Astrocyte of the spinal cord (primary cell): ENCODE results near the gene ADGRB3.

ENCODE experiments used
- DNase-seq: peaks from one replicate; pipeline ENCODE4 v3.0.0; 2011; ENCODE audit warnings: low read depth, low spot score
- H3K4me3 ChIP-seq: 2 replicates; pipeline ENCODE4 v1.5.1; 2011; ENCODE audit warnings: low read depth, mild to moderate bottlenecking, low read length, moderate library complexity
- in situ Hi-C: cut with HindIII; loops from 2 replicates; pipeline ENCODE4 v1.10.0; 2017; ENCODE audit warnings: low sequenced_read_pairs
- TF ChIP-seq, protein P1 (sequence below): IDR thresholded peaks from 2 replicates; pipeline ENCODE4 v1.5.1; 2012; ENCODE audit warnings: low read depth, mild to moderate bottlenecking, low read length, inconsistent platforms

The ADGRB3 gene

DNA sequence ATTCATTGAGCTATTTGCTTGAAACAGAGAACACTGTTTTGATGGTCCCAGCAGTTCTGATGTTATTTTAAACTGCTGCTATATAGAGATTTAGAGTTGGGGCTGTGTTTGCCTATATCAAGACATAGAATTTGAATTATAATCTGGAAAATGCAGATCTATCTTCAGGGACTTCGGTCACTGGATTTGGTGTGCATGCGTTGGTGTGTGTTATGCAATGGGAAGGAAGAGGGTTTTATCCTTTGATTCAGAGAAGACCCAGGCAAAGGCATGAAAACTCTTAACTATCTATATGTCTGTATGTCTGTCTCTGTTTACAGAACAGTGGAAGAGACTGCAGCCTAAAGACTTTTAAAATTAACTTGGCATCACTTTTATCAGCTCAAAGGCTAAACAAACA is 2.0 kb downstream of the ADGRB3 start:
- TF ChIP-seq, protein P1, sequence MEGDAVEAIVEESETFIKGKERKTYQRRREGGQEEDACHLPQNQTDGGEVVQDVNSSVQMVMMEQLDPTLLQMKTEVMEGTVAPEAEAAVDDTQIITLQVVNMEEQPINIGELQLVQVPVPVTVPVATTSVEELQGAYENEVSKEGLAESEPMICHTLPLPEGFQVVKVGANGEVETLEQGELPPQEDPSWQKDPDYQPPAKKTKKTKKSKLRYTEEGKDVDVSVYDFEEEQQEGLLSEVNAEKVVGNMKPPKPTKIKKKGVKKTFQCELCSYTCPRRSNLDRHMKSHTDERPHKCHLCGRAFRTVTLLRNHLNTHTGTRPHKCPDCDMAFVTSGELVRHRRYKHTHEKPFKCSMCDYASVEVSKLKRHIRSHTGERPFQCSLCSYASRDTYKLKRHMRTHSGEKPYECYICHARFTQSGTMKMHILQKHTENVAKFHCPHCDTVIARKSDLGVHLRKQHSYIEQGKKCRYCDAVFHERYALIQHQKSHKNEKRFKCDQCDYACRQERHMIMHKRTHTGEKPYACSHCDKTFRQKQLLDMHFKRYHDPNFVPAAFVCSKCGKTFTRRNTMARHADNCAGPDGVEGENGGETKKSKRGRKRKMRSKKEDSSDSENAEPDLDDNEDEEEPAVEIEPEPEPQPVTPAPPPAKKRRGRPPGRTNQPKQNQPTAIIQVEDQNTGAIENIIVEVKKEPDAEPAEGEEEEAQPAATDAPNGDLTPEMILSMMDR = no peak
- in situ Hi-C loops = no loop called here
- no peak for DNase-seq
- H3K4me3 ChIP-seq = no peak overlapping the region

DNA sequence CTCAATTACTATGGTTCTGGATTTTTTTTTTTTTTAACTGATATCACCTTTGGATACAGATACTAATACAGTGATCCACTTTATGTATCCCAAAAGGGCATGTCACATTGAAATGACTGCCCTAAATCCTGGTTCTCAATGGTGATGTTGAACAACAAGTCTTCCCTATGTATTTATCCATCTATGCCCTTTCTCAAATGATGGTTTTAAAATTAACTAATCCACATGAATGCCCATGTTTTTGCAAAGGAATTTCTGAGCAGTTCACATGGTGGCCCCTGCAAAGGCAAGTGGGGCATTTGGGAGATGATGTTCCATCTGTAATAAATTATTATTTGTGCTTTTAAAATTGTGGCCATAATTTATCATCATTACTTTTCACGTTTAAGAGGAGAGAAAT is 2.7 kb downstream of the ADGRB3 start:
- TF ChIP-seq, protein P1 = no peak
- H3K4me3 ChIP-seq = no peak overlapping the region
- no peak for DNase-seq
- in situ Hi-C loops = no loop called here

DNA sequence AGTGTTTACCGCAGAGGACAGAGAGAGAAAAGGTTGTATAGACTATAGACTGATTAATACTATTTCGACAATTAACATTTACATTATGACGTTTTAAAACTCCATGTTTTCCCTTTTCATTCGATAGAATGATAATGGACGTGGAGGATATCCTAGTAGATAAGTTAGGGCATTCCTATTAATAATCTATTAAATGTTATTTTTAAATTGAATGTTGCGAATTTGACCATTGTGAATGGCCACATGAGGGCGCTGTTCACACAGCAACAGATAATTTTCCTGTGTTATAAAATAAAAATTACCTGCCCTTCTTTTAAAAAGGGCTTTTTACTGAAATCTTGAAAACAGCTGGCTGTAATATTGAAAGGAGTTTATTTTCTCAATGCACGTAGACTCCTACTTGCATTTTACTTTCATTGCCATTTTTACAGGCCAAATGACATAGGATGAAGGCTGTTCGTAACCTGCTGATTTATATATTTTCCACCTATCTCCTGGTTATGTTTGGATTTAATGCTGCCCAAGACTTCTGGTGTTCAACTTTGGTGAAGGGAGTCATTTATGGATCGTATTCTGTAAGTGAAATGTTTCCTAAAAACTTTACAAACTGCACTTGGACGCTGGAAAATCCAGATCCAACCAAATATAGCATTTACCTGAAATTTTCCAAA is 3.3 kb downstream of the ADGRB3 start:
- TF ChIP-seq, protein P1 = peak; percentile 66
- no peak overlapping the region for H3K4me3 ChIP-seq
- in situ Hi-C loops = no loop called here
- DNase-seq = peak; percentile 54

DNA sequence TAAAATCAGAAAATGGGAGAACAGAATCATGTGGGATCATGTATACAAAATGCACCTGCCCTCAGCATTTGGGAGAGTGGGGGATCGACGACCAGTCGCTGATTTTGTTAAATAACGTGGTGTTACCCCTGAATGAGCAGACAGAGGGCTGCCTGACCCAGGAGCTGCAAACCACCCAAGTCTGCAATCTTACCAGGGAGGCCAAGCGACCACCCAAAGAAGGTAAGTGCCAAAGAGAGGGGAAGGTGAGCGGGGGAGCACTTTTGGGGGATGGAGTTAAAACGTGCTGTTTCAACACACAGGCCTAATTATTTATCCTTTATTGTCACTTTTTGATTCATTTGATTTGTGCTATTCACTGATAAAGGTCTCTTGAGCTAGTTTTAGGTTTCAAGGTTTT is 4.1 kb downstream of the ADGRB3 start:
- no peak overlapping the region for H3K4me3 ChIP-seq
- TF ChIP-seq, protein P1 = no peak
- in situ Hi-C loops = no loop called here
- DNase-seq = no peak

DNA sequence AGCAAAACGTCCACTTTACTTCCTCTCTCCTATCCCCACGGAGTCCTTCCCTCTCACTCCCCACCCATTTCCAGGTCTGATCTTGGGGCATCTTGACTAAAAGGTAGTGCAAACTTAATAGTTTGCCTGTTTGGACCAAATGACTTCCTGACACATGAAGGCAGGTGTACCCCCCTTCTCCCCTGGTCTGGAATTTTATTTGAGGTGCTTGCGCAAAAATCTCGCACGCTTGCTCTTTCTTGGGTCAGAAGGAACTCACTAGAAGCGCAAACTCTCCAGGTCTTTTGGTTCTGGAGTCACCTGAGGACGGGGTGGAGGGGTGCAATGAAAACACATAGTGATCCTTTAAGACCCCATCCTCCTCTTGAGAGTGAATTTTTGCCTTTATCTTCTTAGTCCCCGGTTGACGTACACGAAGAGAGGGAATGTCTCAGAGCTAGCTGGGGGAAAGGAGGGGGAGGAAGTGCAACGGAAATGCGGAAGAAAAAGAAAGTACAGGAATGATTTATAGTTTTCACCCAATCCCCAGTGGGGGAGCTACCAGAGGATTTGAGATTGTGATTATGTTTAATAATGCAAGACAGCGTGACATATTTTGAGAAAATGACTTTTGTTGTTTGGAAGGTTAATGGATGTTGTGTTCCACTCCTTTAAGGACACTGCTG is 4.9 kb downstream of the ADGRB3 start:
- in situ Hi-C loops = no loop called here
- peak overlapping the region; percentile 14 for H3K4me3 ChIP-seq
- TF ChIP-seq, protein P1 = no peak
- no peak for DNase-seq

DNA sequence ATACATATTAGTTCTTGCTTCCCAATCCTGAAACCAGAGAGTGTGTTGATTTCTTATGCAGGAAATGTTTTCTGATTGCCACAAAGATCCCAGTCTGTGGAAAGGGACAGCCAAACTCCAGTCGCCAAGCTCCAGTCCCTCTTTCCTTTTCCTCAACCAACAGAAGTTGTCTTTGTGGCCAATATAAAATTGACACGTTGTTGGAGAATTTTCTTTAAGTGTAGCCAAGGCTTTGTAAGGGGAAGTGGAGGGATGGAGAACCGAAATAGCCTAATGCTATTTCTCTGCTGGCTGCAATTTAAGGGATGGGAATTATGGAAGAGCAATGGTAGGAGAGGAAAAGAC is 5.4 kb downstream of the ADGRB3 start:
- no peak overlapping the region for H3K4me3 ChIP-seq
- TF ChIP-seq, protein P1 = no peak
- DNase-seq = no peak
- in situ Hi-C loops = no loop called here
